Activated CD4-positive, alpha-beta T cell treated with anti-CD3 and anti-CD28 coated beads for 24 hours (primary cell): ENCODE results near the gene ATP11A.
"Not testable (repeated sequence)": the region's sequence is repeated elsewhere in the genome, so short reads cannot be mapped to it uniquely, and the experiment has no call there.

Experiments used
- DNase-seq, 2 donors: peaks; one replicate each; pipeline ENCODE4 v3.0.0-alpha.2; 2020; ENCODE audit warnings: low read depth in 2 of 2

Gene ATP11A

DNA sequence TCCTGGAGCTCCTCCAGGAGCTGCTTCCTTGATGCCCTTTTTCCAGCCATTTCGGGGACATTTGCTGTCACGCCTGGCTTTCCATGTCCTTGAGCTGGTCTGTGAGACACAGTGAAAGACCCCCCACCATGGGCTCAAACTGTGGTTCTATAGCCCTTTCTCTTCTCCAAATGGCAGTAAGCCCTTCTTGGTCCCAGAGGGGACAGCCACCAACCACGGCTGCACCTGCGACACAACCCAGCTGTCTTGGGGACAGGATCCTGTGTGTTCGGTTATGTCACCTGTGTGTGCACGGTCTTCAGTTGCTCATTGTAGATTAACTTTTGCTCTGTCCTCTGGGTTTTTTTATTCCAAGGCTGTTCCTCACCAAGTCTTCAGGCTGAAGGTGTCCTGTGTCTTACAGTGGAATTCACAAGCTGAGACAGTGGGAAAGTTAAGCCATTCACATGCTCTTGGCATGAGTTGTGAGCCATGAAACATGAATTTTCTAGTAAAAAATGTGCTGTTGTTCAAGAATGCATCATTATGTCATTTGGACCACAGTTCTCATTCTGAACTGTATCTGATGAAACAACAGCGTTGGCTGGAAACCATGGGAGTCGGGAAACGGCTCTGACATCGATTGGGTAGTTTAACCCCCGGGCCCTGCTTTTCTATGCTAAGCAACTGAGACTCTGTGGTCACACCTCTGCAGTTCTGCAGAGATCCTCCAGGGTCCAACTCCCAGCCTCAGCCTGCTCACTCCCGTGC is 149.7 kb downstream of the ATP11A start:
- DNase-seq = no peak

DNA sequence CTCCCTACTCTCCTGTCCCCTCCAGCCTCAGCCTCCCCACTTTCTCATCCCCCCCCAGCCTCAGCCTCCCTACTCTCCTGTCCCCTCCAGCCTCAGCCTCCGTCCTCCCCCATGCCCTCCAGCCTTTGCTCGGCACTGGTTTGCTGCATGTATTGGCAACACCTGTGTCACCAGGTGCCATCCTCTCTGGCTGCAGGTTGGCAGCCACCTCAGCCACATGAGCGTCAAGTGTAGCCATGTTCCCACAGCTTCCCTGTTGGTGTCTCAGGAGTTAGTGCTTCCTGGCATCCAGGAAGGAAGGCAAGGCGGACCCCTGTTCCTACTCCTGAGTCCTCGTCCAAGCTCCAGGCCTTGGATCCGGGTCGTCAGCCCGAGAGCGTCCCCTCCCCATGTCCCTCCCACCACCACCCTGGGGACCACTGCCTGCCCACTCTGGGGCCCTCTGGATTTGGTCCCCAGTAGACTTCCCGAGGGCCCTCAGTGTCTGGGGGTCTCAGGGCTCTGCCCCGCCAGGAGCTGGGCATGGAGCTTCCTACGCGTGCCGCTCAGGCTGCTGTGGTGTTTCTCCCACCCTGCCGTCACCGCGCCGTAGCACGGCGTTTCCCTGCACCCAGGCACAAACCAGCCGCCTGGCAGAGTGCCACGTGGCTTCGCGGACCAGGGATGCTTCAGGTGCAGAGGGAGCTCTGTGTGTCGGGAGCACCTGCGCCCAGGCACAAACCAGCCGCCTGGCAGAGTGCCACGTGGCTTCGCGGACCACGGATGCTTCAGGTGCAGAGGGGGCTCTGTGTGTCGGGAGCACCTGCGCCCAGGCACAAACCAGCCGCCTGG is 150.8 kb downstream of the ATP11A start:
- DNase-seq = no peak

DNA sequence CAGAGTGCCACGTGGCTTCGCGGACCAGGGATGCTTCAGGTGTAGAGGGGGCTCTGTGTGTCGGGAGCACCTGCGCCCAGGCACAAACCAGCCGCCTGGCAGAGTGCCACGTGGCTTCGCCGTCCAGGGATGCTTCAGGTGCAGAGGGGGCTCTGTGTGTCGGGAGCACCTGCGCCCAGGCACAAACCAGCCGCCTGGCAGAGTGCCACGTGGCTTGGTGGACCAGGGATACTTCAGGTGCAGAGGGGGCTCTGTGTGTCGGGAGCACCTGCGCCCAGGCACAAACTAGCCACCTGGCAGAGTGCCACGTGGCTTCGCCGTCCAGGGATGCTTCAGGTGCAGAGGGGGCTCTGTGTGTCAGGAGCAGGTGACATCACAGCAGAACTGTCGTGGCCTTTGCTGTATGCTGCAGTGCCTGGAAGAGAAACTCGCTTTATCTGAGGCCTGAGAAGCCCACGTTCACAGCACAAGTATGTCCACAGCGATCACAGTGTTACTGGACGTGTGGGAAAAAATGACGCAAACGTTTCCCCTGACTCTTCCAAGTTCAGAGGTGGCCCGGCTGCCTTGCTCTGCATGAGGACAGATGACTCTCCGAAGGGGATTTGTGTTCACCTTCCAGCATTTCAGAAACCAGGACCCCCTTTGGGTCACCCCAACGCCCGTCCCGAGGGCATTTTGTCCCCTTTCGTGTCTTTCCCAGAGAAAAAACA is 151.6 kb downstream of the ATP11A start:
- DNase-seq = not testable (repeated sequence)

DNA sequence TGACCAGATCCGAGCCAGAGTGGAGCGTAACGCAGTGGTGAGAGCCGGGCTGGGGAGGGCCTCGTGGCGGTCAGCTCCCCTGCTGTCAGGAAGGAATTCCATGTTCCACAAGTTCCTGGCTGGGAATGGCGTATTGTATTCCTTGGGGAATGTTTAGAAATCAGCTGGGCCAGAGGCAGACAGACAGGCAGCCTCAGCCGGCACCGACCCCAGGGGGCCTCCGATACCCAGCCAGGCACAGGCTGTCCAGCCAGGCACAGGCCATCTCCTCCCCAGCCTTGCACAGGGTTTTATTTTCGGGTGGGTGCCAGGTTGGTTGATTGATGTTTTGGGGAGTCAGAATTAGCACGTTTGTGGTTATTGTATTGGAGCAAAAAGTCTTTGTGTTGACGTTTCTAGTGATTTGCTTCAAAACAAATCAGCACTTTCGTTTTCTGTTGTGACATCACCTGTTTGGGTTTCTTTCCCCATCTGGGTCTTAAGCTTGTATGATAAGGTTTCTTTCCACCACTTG is 152.6 kb downstream of the ATP11A start:
- no peak for DNase-seq

DNA sequence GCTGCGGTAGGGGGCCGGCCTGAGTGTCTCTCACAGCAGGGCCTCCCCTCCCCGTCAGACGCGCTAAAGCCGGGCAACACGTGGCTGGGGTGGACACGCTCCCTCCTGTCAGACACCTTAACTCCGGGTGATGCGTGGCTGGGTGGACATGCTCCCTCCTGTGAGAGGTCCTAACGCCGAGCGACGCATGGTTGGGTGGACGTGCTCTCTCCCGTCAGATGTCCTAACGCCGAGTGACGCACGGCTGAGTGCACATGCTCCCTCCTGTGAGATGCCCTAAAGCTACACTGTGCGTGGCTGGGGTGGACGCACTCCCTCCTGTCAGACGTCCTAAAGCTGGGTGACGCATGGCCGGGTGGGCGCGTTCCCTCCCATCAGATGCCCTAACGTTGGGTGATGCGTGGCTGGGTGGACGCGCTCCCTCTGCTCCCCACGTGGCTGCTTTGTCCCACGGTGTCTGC is 153.1 kb downstream of the ATP11A start:
- no peak for DNase-seq

DNA sequence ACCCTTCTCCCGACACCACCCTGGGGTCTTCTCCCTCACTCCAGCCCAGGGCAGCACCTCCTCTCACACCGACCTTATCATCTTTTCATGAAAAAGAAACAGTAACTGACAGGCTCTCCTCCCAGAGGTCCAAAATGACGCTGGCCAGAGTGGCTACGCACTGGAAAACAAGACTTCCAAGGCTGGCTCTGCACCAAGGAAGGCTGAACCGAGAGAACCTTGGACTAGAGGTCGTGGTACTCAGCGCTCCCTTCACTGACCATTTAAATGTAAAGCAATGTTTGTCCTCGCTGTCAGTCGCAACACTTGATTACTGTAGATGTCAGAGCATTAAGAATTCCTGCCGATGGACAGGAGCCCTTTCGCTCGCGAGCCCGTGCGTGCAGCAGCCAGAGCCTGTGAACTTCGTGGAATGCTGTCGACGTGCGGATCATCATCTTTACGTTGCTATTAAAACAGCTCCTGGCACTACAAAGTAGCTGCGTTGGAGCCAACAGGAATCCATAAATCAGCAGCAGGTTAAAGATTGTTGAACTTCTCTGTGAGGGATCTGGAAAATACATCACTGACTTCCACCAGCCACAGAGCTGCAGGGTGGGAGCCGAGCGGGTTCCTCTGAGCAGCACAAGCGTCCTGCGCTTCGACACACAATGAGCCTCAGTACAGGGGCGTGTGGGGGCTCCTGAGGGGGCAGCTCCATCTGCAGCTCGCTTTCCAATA is 153.7 kb downstream of the ATP11A start:
- DNase-seq = no peak

DNA sequence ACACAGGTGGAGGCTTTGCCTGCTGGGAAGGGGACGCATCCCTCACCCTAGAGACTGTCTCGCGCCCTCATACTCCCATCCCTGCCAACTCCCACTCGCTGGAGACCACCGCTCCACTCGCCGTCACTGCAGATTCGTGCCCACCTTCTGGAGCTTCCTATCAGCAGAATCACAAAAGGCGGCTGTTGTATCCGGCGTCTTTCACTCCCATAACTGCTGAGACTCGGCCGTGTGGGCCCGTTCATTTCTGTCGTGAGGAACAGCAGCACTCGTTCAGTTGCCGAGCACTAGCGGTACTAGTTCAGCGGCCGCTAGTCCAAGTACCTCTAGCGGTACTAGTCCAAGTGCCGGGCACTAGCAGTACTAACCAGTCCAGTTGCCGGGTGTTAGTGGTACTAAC is 154.6 kb downstream of the ATP11A start:
- no peak for DNase-seq

DNA sequence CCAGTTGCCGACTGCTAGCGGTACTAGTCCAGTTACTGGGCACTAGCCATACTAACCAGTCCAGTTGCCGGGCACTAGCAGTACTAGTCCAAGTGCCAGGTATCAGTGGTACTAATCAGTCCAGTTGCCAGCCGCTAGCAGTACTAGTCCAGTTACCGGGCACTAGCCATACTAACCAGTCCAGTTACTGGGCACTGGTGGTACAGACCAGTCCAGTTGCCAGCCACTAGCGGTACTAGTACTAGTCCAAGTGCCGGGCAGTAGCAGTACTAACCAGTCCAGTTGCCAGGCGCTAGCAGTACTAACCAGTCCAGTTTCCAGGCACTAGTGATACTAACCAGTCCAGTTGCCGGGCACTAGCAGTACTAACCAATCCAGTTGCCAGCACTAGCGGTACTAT is 155.0 kb downstream of the ATP11A start:
- no peak for DNase-seq

DNA sequence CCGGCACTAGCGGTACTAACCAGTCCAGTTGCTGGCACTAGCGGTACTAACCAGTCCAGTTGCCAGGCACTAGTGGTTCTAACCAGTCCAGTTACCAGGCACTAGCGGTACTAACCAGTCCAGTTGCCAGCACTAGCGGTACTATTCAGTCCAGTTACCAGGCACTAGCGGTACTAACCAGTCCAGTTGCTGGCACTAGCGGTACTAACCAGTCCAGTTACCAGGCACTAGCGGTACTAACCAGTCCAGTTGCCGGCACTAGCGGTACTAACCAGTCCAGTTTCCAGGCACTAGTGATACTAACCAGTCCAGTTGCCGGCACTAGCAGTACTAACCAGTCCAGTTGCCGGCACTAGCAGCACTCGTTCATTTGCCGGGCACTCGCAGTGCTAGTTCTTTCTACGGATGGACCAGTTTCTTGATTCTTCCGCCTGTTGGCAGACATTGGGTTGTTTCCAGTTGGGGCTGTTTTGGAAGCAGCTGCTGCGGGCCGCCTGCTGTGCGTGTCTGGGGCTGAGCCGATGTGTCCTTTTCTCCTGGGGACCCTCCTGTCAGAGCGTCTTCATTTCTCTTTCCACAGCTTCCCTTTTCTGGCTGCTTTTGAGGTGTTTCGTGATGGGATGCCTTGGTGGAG is 155.8 kb downstream of the ATP11A start:
- no peak for DNase-seq

DNA sequence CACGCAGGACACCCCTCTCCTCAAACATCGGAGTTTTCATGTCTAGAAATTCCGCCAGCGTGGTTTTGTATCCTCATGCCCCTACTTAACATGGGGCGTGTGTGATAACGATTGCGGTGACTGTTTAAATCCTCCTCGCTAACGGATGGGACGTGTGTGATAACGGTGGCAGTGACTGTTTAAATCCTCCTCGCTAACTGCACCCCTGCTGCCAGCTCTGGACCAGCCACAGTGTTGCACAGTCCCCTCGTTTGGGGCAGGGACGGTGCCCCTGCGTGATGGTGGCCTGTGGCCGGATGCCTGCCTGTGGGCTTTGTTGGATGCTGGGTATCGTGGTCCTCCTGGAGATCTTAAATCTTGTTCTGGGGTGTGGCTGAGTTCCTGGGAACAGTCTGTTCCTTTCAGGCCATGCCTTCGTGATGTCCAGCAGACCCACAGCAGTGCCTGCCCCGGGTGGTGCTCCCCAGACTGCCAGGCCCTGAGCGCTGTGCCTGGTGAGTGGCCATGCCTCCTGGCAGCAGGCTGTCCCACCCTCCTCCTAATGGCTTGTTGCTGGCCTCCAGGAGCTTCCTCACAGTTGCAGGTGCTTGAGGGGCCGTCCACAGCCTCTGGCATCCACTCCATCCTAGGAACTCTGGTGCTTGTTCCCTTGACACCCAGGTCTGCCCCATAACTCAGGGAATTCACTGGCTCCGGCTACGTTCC is 156.7 kb downstream of the ATP11A start:
- no peak for DNase-seq

DNA sequence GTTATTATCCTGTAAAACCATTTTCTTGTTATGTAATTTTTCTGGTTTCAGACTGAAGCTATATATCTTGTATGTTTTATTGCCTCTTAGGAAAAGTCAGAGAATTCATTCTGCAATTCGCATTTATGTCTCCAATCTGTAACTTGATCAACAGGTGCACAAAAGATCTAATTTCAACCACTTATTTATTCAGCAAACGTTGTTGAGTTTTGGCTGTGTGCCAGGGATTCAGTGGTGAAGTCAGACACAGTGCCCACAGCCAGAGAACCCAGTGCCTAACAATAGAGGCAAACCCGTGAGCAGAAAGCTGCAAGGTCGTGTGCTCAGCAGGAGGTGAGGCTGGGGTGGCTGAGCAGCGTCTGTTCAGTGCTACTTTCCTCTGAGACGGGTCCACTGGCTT is 159.7 kb downstream of the ATP11A start:
- DNase-seq = no peak

DNA sequence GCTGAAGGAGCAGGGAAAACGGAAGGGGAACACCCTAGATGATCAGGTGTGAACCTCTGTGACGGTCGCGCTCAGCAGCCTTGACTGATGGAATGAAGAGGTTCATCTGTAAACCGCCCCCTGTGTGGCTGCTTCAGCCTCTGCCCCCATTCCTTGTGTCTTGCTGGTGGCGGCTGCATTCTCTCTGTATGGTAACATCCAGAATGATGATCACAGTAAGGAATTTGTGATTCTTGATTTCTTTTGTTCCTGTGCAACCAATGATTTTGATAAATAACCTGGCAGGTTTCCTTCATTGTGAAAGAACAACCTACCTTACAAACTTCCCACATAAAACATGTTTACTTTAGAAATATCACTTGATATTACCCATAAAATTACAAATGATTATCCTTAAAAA is 160.4 kb downstream of the ATP11A start:
- DNase-seq = no peak

DNA sequence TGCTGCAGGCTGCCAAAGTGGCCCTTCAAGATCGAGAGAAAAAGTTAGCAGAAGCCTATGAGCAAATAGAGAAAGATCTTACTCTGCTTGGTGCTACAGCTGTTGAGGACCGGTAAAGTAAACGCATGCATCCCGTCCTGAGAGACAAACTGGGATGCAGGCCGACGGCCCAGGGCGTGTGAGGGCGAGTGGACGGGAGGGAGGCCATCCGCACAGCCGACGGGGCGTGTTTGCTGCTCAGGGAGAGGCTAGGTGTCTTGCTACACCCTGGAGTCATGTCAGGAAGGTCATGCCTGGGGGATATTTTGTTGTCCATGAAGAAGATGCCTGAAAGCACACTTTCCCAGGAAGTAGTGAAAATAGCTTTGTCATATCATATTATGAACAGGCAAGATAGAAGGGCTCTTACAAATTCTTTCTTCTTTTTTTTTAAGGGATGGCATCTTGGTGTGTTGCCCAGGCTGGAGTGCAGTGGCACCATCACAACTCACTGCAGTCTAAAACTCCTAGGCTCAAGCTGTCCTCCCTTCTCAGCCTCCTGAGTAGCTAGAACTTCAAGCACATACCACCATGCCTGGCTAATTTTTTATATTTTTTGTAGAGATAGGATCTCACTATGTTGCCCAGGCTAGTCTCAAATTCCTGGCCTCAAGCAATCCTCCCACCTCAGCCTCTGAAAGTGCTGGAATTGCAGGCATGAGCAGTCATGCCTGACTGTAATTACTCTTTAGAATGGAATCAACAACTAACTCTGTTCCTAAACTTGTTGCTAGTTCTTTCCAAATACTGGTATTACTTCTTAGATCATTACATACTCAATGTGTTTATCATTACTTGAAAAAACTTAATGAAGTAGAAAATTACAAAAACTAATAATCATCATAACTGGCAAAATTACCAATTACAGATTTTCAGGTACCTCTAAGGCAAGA is 161.5 kb downstream of the ATP11A start:
- DNase-seq = no peak

DNA sequence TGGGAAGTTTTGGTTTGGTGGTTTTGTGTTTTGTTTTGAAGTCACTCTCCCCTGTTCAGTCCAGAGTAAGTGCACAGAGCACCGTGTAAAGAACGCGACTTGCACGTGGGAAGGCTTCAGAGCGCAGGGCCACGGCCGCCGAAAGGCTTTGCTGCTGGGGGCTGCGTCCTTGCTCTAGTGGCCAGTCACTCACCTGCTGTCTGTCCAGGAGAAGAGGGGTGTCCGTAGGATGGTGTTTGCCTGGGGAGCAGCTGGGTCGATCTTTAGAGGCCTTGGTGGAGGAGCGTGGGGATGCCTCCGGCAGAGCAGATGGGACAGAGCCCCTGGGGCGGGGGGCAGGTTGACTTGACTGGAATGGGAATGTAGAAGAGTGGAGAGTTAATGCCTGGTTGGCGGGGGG is 162.6 kb downstream of the ATP11A start:
- DNase-seq = no peak

DNA sequence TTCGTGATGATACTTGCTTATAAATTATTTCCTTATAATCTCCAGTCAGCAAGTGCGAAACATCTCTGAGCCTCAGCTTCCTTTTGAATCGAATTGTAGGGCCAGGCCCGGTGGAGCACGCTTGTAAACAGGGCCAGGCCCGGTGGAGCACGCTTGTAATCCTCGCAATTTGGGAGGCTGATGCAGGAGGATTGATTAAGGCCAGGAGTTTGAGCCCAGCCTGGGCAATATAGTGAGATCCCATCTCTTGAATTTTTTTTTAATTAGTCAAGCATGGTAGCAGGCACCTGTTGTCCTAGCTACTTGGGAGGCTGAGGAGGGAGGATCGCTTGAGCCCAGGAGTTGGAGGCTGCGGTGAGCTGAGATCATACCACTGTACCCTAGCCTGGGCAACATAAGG is 163.0 kb downstream of the ATP11A start:
- no peak for DNase-seq

DNA sequence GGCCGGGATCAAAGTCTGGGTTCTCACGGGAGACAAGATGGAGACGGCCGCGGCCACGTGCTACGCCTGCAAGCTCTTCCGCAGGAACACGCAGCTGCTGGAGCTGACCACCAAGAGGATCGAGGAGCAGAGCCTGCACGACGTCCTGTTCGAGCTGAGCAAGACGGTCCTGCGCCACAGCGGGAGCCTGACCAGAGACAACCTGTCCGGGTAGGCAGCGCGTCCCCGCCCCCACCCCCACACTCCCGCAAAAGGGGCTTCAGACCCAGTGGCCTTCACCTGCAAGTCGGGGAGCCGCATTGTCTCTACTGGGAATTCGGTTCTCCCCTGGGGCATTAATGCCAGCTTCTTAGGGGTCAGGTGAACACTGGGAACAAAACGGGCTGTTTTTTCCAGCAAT is 164.5 kb downstream of the ATP11A start:
- no peak for DNase-seq

DNA sequence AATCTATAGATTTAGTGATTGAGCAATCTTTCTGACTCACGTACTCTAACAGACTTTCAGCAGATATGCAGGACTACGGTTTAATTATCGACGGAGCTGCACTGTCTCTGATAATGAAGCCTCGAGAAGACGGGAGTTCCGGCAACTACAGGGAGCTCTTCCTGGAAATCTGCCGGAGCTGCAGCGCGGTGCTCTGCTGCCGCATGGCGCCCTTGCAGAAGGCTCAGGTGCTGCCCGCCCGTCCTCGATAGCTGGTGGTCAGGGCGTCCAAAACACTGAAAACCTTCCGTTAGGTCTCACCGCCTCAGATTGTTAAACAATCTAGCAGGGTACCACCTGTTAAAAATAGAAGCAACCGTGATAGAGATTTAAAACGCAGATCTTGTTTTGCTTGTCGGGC is 166.0 kb downstream of the ATP11A start:
- no peak for DNase-seq

DNA sequence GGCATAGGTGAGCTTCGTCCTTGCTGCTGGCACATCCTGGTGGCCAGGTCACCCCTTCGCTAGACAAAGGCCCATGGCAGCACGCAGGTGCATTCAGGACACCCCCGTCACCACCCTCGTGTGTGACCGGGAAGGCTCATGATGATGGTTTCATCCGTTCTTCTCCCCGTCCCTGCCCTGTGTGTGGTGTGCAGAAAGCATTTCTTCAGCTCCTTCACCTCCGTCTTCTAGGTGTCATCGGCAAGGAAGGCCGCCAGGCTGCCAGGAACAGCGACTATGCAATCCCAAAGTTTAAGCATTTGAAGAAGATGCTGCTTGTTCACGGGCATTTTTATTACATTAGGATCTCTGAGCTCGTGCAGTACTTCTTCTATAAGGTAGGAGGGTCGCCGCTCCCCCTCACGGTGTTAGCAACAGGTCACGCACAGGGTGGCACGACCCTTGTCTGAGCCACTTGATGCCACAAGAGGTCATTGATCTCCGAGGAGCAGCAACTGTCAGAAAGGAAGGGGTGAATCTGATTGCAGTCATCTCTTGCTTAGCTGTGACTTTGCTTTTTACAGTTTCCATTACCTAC is 168.2 kb downstream of the ATP11A start:
- no peak for DNase-seq
